ENCODE data around the gene FUT1. TPM values are rescaled to one million over a fixed set of nuclear protein-coding genes. Genes with fewer than 3 reads are reported as not detected.

FUT1 gene
- total RNA-seq, 2 donors from 2014 or later: 3.1 to 3.3 TPM

DNA sequence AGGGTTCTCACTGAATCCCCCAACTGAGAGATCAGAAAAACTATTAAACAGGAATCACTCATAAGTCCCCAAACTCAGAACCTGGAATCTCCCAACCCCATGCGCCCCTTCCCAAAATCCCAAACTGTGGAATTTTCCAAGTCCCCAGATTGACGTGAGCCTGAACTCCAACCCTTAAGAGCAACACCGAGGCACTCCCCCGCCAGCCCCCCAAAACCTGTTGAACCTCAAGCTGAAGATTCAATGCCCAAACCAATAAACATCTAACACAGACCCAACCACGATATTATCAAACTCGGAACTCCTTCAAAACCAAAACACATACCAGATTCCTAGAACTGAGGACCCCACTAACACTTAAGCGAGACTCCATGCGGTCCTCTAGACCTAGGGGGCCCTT is 6.3 kb downstream of the FUT1 start:
- peaks cover 0 to 19% of the 10 kb centered on the region in 2 donors for H3K4me1 ChIP-seq
- H3K9me3 ChIP-seq: no peaks in the 10 kb centered on the region
- TF ChIP-seq, protein P1, sequence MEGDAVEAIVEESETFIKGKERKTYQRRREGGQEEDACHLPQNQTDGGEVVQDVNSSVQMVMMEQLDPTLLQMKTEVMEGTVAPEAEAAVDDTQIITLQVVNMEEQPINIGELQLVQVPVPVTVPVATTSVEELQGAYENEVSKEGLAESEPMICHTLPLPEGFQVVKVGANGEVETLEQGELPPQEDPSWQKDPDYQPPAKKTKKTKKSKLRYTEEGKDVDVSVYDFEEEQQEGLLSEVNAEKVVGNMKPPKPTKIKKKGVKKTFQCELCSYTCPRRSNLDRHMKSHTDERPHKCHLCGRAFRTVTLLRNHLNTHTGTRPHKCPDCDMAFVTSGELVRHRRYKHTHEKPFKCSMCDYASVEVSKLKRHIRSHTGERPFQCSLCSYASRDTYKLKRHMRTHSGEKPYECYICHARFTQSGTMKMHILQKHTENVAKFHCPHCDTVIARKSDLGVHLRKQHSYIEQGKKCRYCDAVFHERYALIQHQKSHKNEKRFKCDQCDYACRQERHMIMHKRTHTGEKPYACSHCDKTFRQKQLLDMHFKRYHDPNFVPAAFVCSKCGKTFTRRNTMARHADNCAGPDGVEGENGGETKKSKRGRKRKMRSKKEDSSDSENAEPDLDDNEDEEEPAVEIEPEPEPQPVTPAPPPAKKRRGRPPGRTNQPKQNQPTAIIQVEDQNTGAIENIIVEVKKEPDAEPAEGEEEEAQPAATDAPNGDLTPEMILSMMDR (IDR thresholded peaks at IDR 0.05): no peak
- no peak for DNase-seq (ENCODE audit: low spot score)
- H3K4me3 ChIP-seq: no peak overlapping the region
- no peaks in the 10 kb centered on the region for H3K36me3 ChIP-seq
- no peaks in the 10 kb centered on the region for H3K27me3 ChIP-seq
- H3K27ac ChIP-seq: peak overlapping the region; percentile 80 to 84

DNA sequence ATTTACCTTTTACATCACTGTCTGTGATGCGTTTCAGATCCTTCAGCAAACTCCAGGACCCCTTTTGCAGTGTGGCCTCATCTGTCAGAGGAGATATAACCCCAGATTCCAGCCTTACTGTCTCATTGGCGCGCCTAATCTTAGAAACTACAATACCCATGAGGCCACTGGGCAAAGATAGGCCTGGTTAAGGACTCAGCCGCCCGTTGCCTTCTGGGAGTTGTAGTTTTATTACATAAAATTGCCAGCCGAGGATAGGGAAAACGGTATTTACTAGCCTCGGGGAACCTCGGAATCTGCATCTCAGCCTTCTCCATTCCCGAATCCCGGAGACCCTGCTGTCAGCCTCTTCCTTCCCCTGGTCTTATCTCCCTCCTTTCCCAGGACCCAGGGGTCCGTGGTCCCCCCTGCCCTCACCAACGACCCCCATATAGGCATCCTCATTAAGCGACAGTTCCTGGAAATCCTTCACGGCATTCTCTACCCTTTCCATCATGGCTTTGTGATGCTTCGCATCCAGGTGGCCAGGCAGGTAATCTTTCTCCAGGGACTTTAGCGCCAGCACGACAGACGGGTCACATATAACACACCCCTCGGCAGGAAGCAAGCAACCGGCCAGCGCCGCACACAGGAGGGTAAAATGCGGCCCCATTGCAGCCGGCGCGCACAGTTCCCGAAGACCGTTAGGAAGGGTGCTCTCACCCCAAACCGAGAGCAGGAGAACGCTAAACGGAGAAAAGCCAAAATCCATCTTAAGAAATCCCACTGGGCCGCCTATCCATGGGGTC is 7.0 kb downstream of the FUT1 start:
- peak; percentile 67 for DNase-seq (ENCODE audit: low spot score)
- H3K27me3 ChIP-seq: no peaks in the 10 kb centered on the region
- no peak overlapping the region for H3K27ac ChIP-seq

DNA sequence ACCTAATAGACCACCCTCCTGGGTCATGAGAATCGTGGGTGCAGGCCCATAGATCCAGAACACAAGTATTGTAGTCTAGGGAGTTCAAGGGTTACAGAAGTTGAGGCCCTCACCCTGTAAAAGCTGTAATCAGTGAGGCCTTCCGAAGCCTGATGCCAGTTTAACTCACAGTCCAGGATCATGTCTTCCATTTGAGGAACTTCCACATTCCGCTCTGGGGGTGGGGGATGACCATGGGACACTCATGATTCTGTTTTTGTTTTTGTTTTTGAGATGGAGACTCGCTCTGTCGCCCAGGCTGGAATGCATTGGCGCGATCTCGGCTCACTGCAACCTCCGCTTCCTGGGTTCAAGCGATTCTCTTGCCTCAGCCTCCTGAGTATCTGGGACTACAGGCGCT is 10.3 kb downstream of the FUT1 start:
- Histone ChIP-seq H3K27me3 (no peaks in the 10 kb centered on the region), H3K36me3 (no peaks in the 10 kb centered on the region), H3K4me1 (peaks cover 0 to 25% of the 10 kb centered on the region in 2 donors), H3K9me3 (no peaks in the 10 kb centered on the region), H3K27ac (peak overlapping the region; percentile 45 to 79), H3K4me3 (no peak overlapping the region)
- TF ChIP-seq, protein P1 (IDR thresholded peaks at IDR 0.05): no peak
- no peak for DNase-seq (ENCODE audit: low spot score)

More for the DNA sequence above, 7.0 kb downstream of the FUT1 start:
- Histone ChIP-seq H3K36me3 (no peaks in the 10 kb centered on the region), H3K4me1 (peaks cover 0 to 18% of the 10 kb centered on the region in 2 donors), H3K4me3 (no peak overlapping the region), H3K9me3 (no peaks in the 10 kb centered on the region)
- TF ChIP-seq, protein P1 (IDR thresholded peaks at IDR 0.05): no peak

DNA sequence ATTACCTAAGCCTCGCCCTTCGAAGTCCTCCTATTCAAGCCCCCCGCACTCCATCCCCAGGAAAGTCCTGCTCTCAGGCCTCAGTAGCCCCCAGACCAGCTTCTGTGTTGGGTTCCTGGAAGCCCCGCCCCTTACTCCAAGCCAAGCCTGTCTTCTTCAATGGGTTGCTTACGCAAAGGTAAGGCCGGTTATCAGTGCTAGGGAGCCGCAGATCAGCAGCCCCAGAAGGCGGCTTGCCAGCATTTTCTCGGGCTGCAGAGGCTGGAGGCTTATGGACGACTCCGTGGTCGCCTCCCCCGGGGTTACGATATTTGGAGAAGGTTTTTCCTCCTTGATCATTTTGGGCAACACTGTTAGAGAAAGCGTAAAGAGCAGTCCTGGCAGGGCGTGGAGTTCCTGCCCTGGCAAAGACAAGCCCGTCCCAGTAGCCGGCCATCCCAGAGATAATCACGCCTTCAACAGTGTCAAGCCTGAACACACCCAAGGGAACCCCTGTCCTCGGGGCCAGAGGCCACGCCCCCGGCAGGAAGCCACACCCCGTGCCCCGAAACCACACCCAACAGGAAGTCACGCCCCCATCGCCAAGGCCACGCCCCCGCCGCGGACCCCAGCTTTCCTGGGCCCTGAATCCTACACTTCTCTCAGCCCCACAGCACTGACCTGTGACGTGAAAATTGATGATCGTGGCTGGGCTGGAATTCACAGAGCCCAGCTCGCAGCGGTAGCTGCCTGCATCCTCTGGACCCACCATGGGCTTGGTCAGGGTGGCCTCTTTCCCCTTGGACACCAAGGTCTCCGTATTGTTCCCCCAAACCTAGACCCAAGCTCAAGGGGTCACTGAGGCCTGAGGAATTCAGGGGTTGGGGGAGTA is 11.1 kb downstream of the FUT1 start:
- Histone ChIP-seq H3K4me1 (peaks cover 0 to 18% of the 10 kb centered on the region in 2 donors), H3K36me3 (no peaks in the 10 kb centered on the region), H3K27me3 (no peaks in the 10 kb centered on the region), H3K27ac (peak overlapping the region; percentile 79 to 80), H3K4me3 (peak overlapping the region; percentile 9 to 63), H3K9me3 (no peaks in the 10 kb centered on the region)
- peak; percentile 67 for DNase-seq (ENCODE audit: low spot score)
- TF ChIP-seq, protein P1 (IDR thresholded peaks at IDR 0.05): no peak

DNA sequence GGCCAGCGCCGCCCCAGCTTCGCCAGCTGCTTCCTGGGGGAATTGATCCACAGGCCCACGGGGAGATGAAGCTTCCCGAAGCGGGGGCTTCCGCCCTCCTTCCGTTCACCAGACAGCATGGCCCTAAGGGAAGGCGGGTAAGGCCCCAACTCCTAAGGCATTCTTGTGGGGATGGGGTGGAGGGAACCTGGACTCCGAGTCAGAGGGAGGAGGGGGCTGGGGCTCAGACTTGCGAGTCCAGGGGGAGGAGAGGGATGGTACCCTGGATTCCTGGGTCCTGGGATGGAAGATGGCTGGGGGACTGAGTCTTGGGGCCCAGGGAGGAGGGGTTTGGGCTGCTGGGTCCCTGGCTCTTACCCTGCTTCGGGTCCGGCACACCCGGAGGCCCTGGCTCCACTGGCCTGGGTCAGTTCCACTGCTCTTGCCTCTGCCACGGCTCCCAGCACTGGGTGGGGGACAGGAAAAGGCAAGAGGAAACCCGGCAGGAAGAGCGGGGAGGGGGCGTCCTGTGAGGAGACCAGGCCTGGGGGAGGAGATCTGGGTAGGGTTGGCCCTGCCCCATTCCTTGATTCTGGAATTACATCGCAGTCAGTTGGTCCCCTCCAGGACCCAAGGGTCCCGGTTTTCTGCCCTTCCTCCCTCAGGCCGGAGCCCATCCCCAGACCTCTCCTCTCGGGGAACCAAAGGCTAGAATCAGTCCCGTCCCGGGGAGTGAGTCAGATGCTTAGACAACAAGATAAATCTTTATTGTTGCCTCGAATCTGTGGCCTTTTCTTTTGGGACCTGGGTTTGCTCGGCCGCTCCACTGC is 12.1 kb downstream of the FUT1 start, which contains the start of gene RASIP1:
Gene RASIP1, minus strand, starts transcription at position 447 of the 809 bp plus-strand sequence. Its CDS starts 328 bp downstream, at position 119.
- H3K4me1 ChIP-seq: peaks cover 0 to 17% of the 10 kb centered on the region in 2 donors
- H3K27me3 ChIP-seq: no peaks in the 10 kb centered on the region
- H3K9me3 ChIP-seq: no peaks in the 10 kb centered on the region
- TF ChIP-seq, protein P1 (IDR thresholded peaks at IDR 0.05): no peak
- no peaks in the 10 kb centered on the region for H3K36me3 ChIP-seq
- peak within 1 kb of the TSS; percentile 79 to 80 for H3K27ac ChIP-seq
- peak within 1 kb of the TSS; percentile 55 to 63 for H3K4me3 ChIP-seq
- DNase-seq (ENCODE audit: low spot score): peak; percentile 72
